ENCODE data around the gene SS18.

SS18 gene

GRCh38 chr18:26071020-26071419, 19.4 kb downstream of the SS18 start:
- no peak overlapping the region for H3K4me3 ChIP-seq (ENCODE audit: low read length)
- H3K9ac ChIP-seq (ENCODE audit: low read depth, low read length), result no peak overlapping the region
- peaks cover 53% of the 10 kb centered on the region for H3K36me3 ChIP-seq (ENCODE audit: insufficient read depth, low read length)
- H3K27me3 ChIP-seq (ENCODE audit: control insufficient read depth, insufficient read depth, low read length), result no peaks in the 10 kb centered on the region
- peaks cover 6% of the 10 kb centered on the region for H3K4me1 ChIP-seq (ENCODE audit: control insufficient read depth, insufficient read depth, low read length)
- peaks cover 3% of the 10 kb centered on the region for H3K9me3 ChIP-seq (replicated peaks; ENCODE audit: low read length)
- H3K4me2 ChIP-seq (ENCODE audit: low read length), result no peak overlapping the region

- no peak overlapping the region for H3K4me2 ChIP-seq (ENCODE audit: low read length)
- no peaks in the 10 kb centered on the region for H3K27me3 ChIP-seq (ENCODE audit: control insufficient read depth, insufficient read depth, low read length)
- peaks cover 50% of the 10 kb centered on the region for H3K36me3 ChIP-seq (ENCODE audit: insufficient read depth, low read length)
- no peaks in the 10 kb centered on the region for H3K9me3 ChIP-seq (replicated peaks; ENCODE audit: low read length)
- no peak overlapping the region for H3K4me3 ChIP-seq (ENCODE audit: low read length)
- H3K9ac ChIP-seq (ENCODE audit: low read depth, low read length), result no peak overlapping the region
- H3K4me1 ChIP-seq (ENCODE audit: control insufficient read depth, insufficient read depth, low read length), result no peaks in the 10 kb centered on the region
Measured at GRCh38 chr18:26059357-26059756, 31.1 kb downstream of the SS18 start.

- Histone ChIP-seq H3K27me3 (ENCODE audit: control insufficient read depth, insufficient read depth, low read length) (no peaks in the 10 kb centered on the region), H3K4me2 (ENCODE audit: low read length) (no peak overlapping the region), H3K9ac (ENCODE audit: low read depth, low read length) (no peak overlapping the region), H3K4me3 (ENCODE audit: low read length) (no peak overlapping the region), H3K4me1 (ENCODE audit: control insufficient read depth, insufficient read depth, low read length) (no peaks in the 10 kb centered on the region), H3K9me3 (replicated peaks; ENCODE audit: low read length) (no peaks in the 10 kb centered on the region), H3K36me3 (ENCODE audit: insufficient read depth, low read length) (peaks cover 62% of the 10 kb centered on the region)
Measured at GRCh38 chr18:26057344-26057773, 33.1 kb downstream of the SS18 start.

GRCh38 chr18:26056291-26056690, 34.1 kb downstream of the SS18 start:
- no peak overlapping the region for H3K4me3 ChIP-seq (ENCODE audit: low read length)
- peaks cover 58% of the 10 kb centered on the region for H3K36me3 ChIP-seq (ENCODE audit: insufficient read depth, low read length)
- no peak overlapping the region for H3K9ac ChIP-seq (ENCODE audit: low read depth, low read length)
- no peaks in the 10 kb centered on the region for H3K27me3 ChIP-seq (ENCODE audit: control insufficient read depth, insufficient read depth, low read length)
- no peaks in the 10 kb centered on the region for H3K4me1 ChIP-seq (ENCODE audit: control insufficient read depth, insufficient read depth, low read length)
- H3K9me3 ChIP-seq (replicated peaks; ENCODE audit: low read length), result no peaks in the 10 kb centered on the region
- no peak overlapping the region for H3K4me2 ChIP-seq (ENCODE audit: low read length)

- Histone ChIP-seq H3K4me1 (ENCODE audit: control insufficient read depth, insufficient read depth, low read length) (no peaks in the 10 kb centered on the region), H3K9me3 (replicated peaks; ENCODE audit: low read length) (no peaks in the 10 kb centered on the region), H3K27me3 (ENCODE audit: control insufficient read depth, insufficient read depth, low read length) (no peaks in the 10 kb centered on the region), H3K4me3 (ENCODE audit: low read length) (no peak overlapping the region), H3K9ac (ENCODE audit: low read depth, low read length) (no peak overlapping the region), H3K36me3 (ENCODE audit: insufficient read depth, low read length) (peaks cover 48% of the 10 kb centered on the region), H3K4me2 (ENCODE audit: low read length) (no peak overlapping the region)
Measured at GRCh38 chr18:26052505-26052904, 37.9 kb downstream of the SS18 start.

- no peaks in the 10 kb centered on the region for H3K9me3 ChIP-seq (replicated peaks; ENCODE audit: low read length)
- no peak overlapping the region for H3K4me3 ChIP-seq (ENCODE audit: low read length)
- no peak overlapping the region for H3K4me2 ChIP-seq (ENCODE audit: low read length)
- no peaks in the 10 kb centered on the region for H3K27me3 ChIP-seq (ENCODE audit: control insufficient read depth, insufficient read depth, low read length)
- no peak overlapping the region for H3K9ac ChIP-seq (ENCODE audit: low read depth, low read length)
- no peaks in the 10 kb centered on the region for H3K4me1 ChIP-seq (ENCODE audit: control insufficient read depth, insufficient read depth, low read length)
- peaks cover 43% of the 10 kb centered on the region for H3K36me3 ChIP-seq (ENCODE audit: insufficient read depth, low read length)
Measured at GRCh38 chr18:26051843-26052242, 38.6 kb downstream of the SS18 start.

- Histone ChIP-seq H3K4me2 (ENCODE audit: low read length) (no peak overlapping the region), H3K9me3 (replicated peaks; ENCODE audit: low read length) (no peaks in the 10 kb centered on the region), H3K27me3 (ENCODE audit: control insufficient read depth, insufficient read depth, low read length) (no peaks in the 10 kb centered on the region), H3K36me3 (ENCODE audit: insufficient read depth, low read length) (peaks cover 30% of the 10 kb centered on the region), H3K4me1 (ENCODE audit: control insufficient read depth, insufficient read depth, low read length) (no peaks in the 10 kb centered on the region), H3K9ac (ENCODE audit: low read depth, low read length) (no peak overlapping the region), H3K4me3 (ENCODE audit: low read length) (no peak overlapping the region)
Measured at GRCh38 chr18:26046419-26047077, 43.9 kb downstream of the SS18 start.

- H3K4me2 ChIP-seq (ENCODE audit: low read length), result no peak overlapping the region
- no peaks in the 10 kb centered on the region for H3K9me3 ChIP-seq (replicated peaks; ENCODE audit: low read length)
- H3K36me3 ChIP-seq (ENCODE audit: insufficient read depth, low read length), result peaks cover 28% of the 10 kb centered on the region
- H3K9ac ChIP-seq (ENCODE audit: low read depth, low read length), result no peak overlapping the region
- no peaks in the 10 kb centered on the region for H3K27me3 ChIP-seq (ENCODE audit: control insufficient read depth, insufficient read depth, low read length)
- H3K4me3 ChIP-seq (ENCODE audit: low read length), result no peak overlapping the region
- no peaks in the 10 kb centered on the region for H3K4me1 ChIP-seq (ENCODE audit: control insufficient read depth, insufficient read depth, low read length)
Measured at GRCh38 chr18:26044807-26045206, 45.6 kb downstream of the SS18 start.

- Histone ChIP-seq H3K9me3 (replicated peaks; ENCODE audit: low read length) (no peaks in the 10 kb centered on the region), H3K9ac (ENCODE audit: low read depth, low read length) (no peak overlapping the region), H3K4me3 (ENCODE audit: low read length) (no peak overlapping the region), H3K4me2 (ENCODE audit: low read length) (no peak overlapping the region), H3K4me1 (ENCODE audit: control insufficient read depth, insufficient read depth, low read length) (no peaks in the 10 kb centered on the region), H3K27me3 (ENCODE audit: control insufficient read depth, insufficient read depth, low read length) (no peaks in the 10 kb centered on the region), H3K36me3 (ENCODE audit: insufficient read depth, low read length) (peaks cover 21% of the 10 kb centered on the region)
Measured at GRCh38 chr18:26040051-26040656, 50.3 kb downstream of the SS18 start.

- Histone ChIP-seq H3K4me2 (ENCODE audit: low read length) (no peak overlapping the region), H3K4me1 (ENCODE audit: control insufficient read depth, insufficient read depth, low read length) (no peaks in the 10 kb centered on the region), H3K9ac (ENCODE audit: low read depth, low read length) (no peak overlapping the region), H3K9me3 (replicated peaks; ENCODE audit: low read length) (no peaks in the 10 kb centered on the region), H3K4me3 (ENCODE audit: low read length) (no peak overlapping the region), H3K27me3 (ENCODE audit: control insufficient read depth, insufficient read depth, low read length) (no peaks in the 10 kb centered on the region), H3K36me3 (ENCODE audit: insufficient read depth, low read length) (peaks cover 29% of the 10 kb centered on the region)
Measured at GRCh38 chr18:26039203-26039602, 51.2 kb downstream of the SS18 start.

- peaks cover 51% of the 10 kb centered on the region for H3K36me3 ChIP-seq (ENCODE audit: insufficient read depth, low read length)
- no peak overlapping the region for H3K4me2 ChIP-seq (ENCODE audit: low read length)
- no peaks in the 10 kb centered on the region for H3K27me3 ChIP-seq (ENCODE audit: control insufficient read depth, insufficient read depth, low read length)
- H3K4me1 ChIP-seq (ENCODE audit: control insufficient read depth, insufficient read depth, low read length), result no peaks in the 10 kb centered on the region
- no peak overlapping the region for H3K9ac ChIP-seq (ENCODE audit: low read depth, low read length)
- H3K9me3 ChIP-seq (replicated peaks; ENCODE audit: low read length), result no peaks in the 10 kb centered on the region
- no peak overlapping the region for H3K4me3 ChIP-seq (ENCODE audit: low read length)
Measured at GRCh38 chr18:26036635-26037034, 53.8 kb downstream of the SS18 start.

All from skeletal muscle satellite cell (primary cell).